ENCODE data around the gene HSFX3. TPM values are rescaled to one million over a fixed set of nuclear protein-coding genes. Genes with fewer than 3 reads are reported as not detected.
"Not testable (repeated sequence)": the region's sequence is repeated elsewhere in the genome, so short reads cannot be mapped to it uniquely, and the experiment has no call there.

HSFX3 gene
- total RNA-seq, 2 donors from 2014 or later: not detected

GRCh38 chrX:149567621-149568417 is 18.1 kb upstream of the HSFX3 start:
- Mint-ChIP-seq H3K36me3 (ENCODE audit: insufficient read depth in 2 of 2) (no peaks in the 10 kb centered on the region), H3K27me3 (ENCODE audit: low read depth) (peaks cover 35% of the 10 kb centered on the region), H3K9me3 (no peaks in the 10 kb centered on the region), H3K27ac (no peak overlapping the region), H3K4me3 (no peak overlapping the region), H3K4me1 (ENCODE audit: low read depth) (peaks cover 13% of the 10 kb centered on the region)
- DNase-seq: no peak
- no peak for ATAC-seq (replicated peaks in 1 of 2)

GRCh38 chrX:149563359-149563758 is 13.6 kb upstream of the HSFX3 start:
- no peaks in the 10 kb centered on the region for H3K4me1 Mint-ChIP-seq (ENCODE audit: low read depth)
- DNase-seq (no peak), ATAC-seq (replicated peaks in 1 of 2) (no peak)
- no peak overlapping the region for H3K27ac Mint-ChIP-seq
- peaks cover 20% of the 10 kb centered on the region for H3K27me3 Mint-ChIP-seq (ENCODE audit: low read depth)
- no peaks in the 10 kb centered on the region for H3K36me3 Mint-ChIP-seq (ENCODE audit: insufficient read depth in 2 of 2)
- H3K9me3 Mint-ChIP-seq: no peaks in the 10 kb centered on the region
- H3K4me3 Mint-ChIP-seq: no peak overlapping the region

DNA sequence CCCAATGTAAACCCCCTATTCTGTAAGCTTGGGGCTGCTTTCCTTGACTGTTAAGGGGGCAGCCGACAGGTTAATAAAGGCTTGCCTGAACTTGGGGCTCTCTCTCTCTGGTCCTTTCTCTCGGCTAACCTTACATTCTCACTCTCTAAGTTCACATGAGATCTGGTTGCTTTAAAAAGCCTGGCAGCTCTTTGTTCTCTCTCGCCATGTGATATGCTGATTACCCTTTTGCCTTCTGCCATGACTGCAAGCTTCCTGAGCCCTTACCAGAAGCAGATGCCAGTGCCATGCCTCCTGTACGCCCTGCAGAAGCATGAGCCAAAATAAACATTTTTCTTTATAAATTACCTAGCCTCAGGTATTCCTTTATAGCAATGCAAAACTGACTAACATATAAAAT is 5.5 kb upstream of the HSFX3 start:
- not testable (repeated sequence) for H3K27me3 Mint-ChIP-seq (ENCODE audit: low read depth); H3K4me1 Mint-ChIP-seq (ENCODE audit: low read depth); H3K4me3 Mint-ChIP-seq; H3K36me3 Mint-ChIP-seq (ENCODE audit: insufficient read depth in 2 of 2); H3K9me3 Mint-ChIP-seq; ATAC-seq (replicated peaks in 1 of 2); DNase-seq; H3K27ac Mint-ChIP-seq

DNA sequence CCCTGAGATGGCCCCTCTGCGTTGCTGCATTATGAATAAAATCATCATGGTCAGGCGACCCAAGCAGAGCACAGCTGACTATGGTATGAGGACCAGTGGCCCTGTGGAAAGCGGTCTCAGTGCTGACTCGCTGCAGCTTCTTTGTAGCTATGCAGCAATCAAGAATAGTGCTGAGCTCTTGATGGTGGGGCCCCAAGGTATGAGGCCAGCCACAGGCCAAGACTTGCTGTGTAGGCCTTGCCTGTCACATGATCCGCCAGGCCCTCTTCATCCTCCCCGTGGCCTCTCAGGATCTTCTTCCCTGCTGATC is 2.2 kb upstream of the HSFX3 start:
- not testable (repeated sequence) for H3K4me1 Mint-ChIP-seq (ENCODE audit: low read depth); DNase-seq; H3K36me3 Mint-ChIP-seq (ENCODE audit: insufficient read depth in 2 of 2); H3K9me3 Mint-ChIP-seq; H3K27ac Mint-ChIP-seq; H3K4me3 Mint-ChIP-seq; H3K27me3 Mint-ChIP-seq (ENCODE audit: low read depth)
- ATAC-seq (replicated peaks in 1 of 2): peak in 1 of 2 donors; percentile 62

DNA sequence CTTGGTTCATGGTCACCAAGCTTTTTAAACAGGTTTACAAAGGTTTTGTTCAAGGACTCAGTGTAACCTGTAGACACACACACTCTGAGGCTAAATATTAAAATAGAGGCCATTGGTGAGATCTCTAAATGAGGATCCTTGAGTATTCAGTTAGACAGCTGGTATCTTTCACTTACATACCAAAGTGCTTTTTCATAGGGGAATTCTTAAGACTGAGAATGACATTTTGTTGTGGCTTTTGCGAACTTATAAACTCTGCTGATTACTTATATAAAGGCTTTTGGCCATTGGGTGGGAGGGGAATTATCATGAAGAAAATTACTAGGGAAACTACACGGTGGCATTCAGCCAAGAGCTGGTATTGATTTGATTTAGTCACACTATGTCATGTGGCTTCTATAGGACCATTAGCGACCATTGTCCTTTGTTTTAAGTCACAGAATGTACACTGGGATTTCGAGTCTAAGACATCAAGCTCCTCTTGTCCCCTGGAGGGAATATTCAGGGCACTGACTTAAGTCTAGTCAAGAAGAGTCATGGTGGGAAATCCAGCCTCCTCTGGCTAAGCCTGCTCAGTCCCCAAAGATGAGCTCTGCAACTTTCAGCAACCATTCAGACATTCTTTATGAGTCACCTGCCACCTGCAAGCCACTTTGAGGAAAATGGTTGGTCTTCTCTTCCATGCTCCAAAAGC is 1.7 kb upstream of the HSFX3 start:
- ATAC-seq (replicated peaks in 1 of 2): peak; percentile 68 to 75
- not testable (repeated sequence) for H3K36me3 Mint-ChIP-seq (ENCODE audit: insufficient read depth in 2 of 2); H3K4me1 Mint-ChIP-seq (ENCODE audit: low read depth); H3K9me3 Mint-ChIP-seq; H3K27me3 Mint-ChIP-seq (ENCODE audit: low read depth); DNase-seq; H3K4me3 Mint-ChIP-seq; H3K27ac Mint-ChIP-seq

DNA sequence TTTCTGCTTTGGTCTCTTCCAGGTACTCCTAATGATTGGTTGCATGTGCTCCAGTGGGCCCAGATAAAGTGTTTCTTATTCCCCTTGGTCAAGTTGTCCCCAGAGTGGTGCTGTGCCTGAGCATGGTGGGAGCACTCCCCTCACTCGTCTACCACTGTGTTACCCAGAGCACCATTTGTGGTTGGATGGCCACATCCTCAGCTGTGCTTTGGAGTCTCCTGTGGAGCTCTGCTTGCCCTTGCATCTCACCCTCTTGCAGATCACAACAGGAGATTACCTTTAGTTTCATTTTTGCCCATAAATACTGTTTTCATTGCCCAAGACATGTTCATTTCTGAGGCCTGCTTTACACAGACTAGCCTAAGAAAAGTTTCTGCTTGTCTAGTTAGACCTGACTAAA is 730 bp upstream of the HSFX3 start:
- ATAC-seq (replicated peaks in 1 of 2): peak; percentile 10 to 58
- DNase-seq: peak in 1 of 2 donors; percentile 20

GRCh38 chrX:149547782-149548181 is 1.9 kb downstream of the HSFX3 start:
- not testable (repeated sequence) for H3K36me3 Mint-ChIP-seq (ENCODE audit: insufficient read depth in 2 of 2); H3K9me3 Mint-ChIP-seq; H3K27me3 Mint-ChIP-seq (ENCODE audit: low read depth); H3K4me1 Mint-ChIP-seq (ENCODE audit: low read depth); ATAC-seq (replicated peaks in 1 of 2); H3K4me3 Mint-ChIP-seq; H3K27ac Mint-ChIP-seq; DNase-seq

More for the DNA sequence above, 730 bp upstream of the HSFX3 start:
- not testable (repeated sequence) for H3K9me3 Mint-ChIP-seq; H3K27ac Mint-ChIP-seq; H3K4me1 Mint-ChIP-seq (ENCODE audit: low read depth); H3K4me3 Mint-ChIP-seq; H3K27me3 Mint-ChIP-seq (ENCODE audit: low read depth); H3K36me3 Mint-ChIP-seq (ENCODE audit: insufficient read depth in 2 of 2)

DNA sequence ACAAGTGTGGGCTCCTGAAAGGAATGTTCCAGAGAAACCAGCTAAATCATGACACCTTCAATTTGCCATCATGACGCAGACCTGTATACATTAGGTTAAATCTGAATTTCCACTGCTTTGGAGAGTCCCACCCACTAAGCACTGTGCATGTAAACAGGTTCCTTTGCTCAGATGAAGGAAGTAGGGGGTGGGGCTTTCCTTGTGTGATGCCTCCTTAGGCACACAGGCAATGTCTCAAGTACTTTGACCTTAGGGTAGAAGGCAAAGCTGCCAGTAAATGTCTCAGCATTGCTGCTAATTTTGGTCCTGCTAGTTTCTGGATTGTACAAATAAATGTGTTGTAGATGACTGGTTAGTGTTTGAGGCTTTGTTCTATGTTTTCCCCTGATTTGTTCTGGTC is 2.8 kb downstream of the HSFX3 start:
- not testable (repeated sequence) for H3K4me1 Mint-ChIP-seq (ENCODE audit: low read depth); ATAC-seq (replicated peaks in 1 of 2); H3K4me3 Mint-ChIP-seq; H3K9me3 Mint-ChIP-seq; DNase-seq; H3K27ac Mint-ChIP-seq; H3K27me3 Mint-ChIP-seq (ENCODE audit: low read depth); H3K36me3 Mint-ChIP-seq (ENCODE audit: insufficient read depth in 2 of 2)

GRCh38 chrX:149545545-149546543 is 3.9 kb downstream of the HSFX3 start:
- not testable (repeated sequence) for H3K9me3 Mint-ChIP-seq; H3K36me3 Mint-ChIP-seq (ENCODE audit: insufficient read depth in 2 of 2); H3K4me1 Mint-ChIP-seq (ENCODE audit: low read depth); H3K27ac Mint-ChIP-seq; H3K4me3 Mint-ChIP-seq; DNase-seq; H3K27me3 Mint-ChIP-seq (ENCODE audit: low read depth); ATAC-seq (replicated peaks in 1 of 2)

GRCh38 chrX:149541521-149542047 is 8.1 kb downstream of the HSFX3 start:
- Mint-ChIP-seq H3K4me3 (peak overlapping the region; percentile 81 to 86), H3K4me1 (ENCODE audit: low read depth) (peaks cover 6% of the 10 kb centered on the region), H3K36me3 (ENCODE audit: insufficient read depth in 2 of 2) (peaks cover 1 to 2% of the 10 kb centered on the region in 2 donors), H3K27ac (peak overlapping the region; percentile 86), H3K27me3 (ENCODE audit: low read depth) (no peaks in the 10 kb centered on the region), H3K9me3 (no peaks in the 10 kb centered on the region)
- DNase-seq (no peak), ATAC-seq (replicated peaks in 1 of 2) (no peak)

- peak within 1 kb of the TSS; percentile 95 to 96 for H3K4me3 Mint-ChIP-seq
- H3K27ac Mint-ChIP-seq: peak within 1 kb of the TSS; percentile 91
- ATAC-seq (replicated peaks in 1 of 2): peak; percentile 83 to 84
- peaks cover 6% of the 10 kb centered on the region for H3K4me1 Mint-ChIP-seq (ENCODE audit: low read depth)
- peak; percentile 86 to 89 for DNase-seq
- no peaks in the 10 kb centered on the region for H3K9me3 Mint-ChIP-seq
- peaks cover 1 to 2% of the 10 kb centered on the region in 2 donors for H3K36me3 Mint-ChIP-seq (ENCODE audit: insufficient read depth in 2 of 2)
- H3K27me3 Mint-ChIP-seq (ENCODE audit: low read depth): peaks cover 4% of the 10 kb centered on the region
Measured at GRCh38 chrX:149540621-149541520, 8.9 kb downstream of the HSFX3 start, which contains the start of gene EOLA1. TSS of gene EOLA1 (plus strand) at chrX:149541012. CDS start at chrX:149545631, 4,619 bp downstream.

DNA sequence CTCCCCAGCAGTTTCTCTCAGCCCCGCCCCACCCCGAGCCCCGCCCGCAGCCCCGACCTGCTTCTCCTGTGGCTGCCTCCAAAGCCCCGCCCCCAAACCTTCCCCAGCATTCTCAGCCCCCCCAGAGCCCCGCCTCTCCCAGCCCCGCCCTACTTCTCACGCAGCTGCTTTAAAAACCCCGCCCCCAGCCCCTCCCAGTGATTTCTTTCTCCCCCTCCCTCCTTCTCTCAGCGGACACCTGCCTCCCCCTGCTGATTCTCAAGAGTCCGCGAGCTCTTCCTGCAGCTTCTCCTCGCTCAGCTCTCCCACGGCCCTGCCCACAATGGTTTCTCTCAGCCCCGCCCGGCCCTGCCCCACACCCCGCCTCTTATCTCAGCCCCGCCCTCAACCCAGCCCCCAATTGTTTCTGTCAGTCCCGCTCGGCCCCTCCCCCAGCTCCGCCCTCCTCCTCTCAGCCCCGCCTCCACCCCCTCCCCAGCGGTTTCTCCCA is 9.5 kb downstream of the HSFX3 start:
- H3K4me3 Mint-ChIP-seq: peak overlapping the region; percentile 81 to 86
- H3K27me3 Mint-ChIP-seq (ENCODE audit: low read depth): peaks cover 11% of the 10 kb centered on the region
- no peaks in the 10 kb centered on the region for H3K9me3 Mint-ChIP-seq
- peak overlapping the region; percentile 91 for H3K27ac Mint-ChIP-seq
- peaks cover 6% of the 10 kb centered on the region for H3K4me1 Mint-ChIP-seq (ENCODE audit: low read depth)
- ATAC-seq (replicated peaks in 1 of 2): peak; percentile 53 to 62
- H3K36me3 Mint-ChIP-seq (ENCODE audit: insufficient read depth in 2 of 2): peaks cover 1 to 2% of the 10 kb centered on the region in 2 donors
- DNase-seq: peak; percentile 84 to 89
